K562 (cell line): ENCODE measurements around the gene UHRF1. TPM values are rescaled to one million over a fixed set of nuclear protein-coding genes. Genes with fewer than 3 reads are reported as not detected.

Source experiments
- CEBPG ChIP-seq, 3 experiments: fragments of 200-800 bp in 1 of 3; sonication (Bioruptor generic) in 1 of 3; sonication (generic) in 1 of 3; formaldehyde crosslinking in 1 of 3; IDR thresholded peaks in 2 of 3; conservative IDR thresholded peaks in 1 of 3; 2 replicates each; pipeline versions ENCODE4 v1.6.1 to v1.8.0; 2016 to 2022; ENCODE audit warnings: missing compliant biosample characterization in 2 of 3, missing genetic modification characterization in 2 of 3, mild to moderate bottlenecking in 1 of 3, missing genetic modification reagents in 1 of 3
- DACH1 ChIP-seq: fragments of 450-650 bp; IDR thresholded peaks from 2 replicates; pipeline ENCODE4 v1.6.1; 2018; ENCODE audit not compliant: partially characterized antibody
- DNMT1 ChIP-seq: fragments of 450-650 bp; IDR thresholded peaks from 2 replicates; pipeline ENCODE4 v1.6.1; 2016; ENCODE audit warnings: antibody characterized with exemption, mild to moderate bottlenecking
- DPF2 ChIP-seq: fragments of 450-650 bp; IDR thresholded peaks from 2 replicates; pipeline ENCODE4 v1.6.1; 2016
- EGR1 ChIP-seq: fragments of 450-650 bp; conservative IDR thresholded peaks from 2 replicates; pipeline ENCODE4 v1.6.1; 2017; ENCODE audit warnings: mild to moderate bottlenecking
- FOS ChIP-seq: IDR thresholded peaks from 3 replicates; pipeline ENCODE4 v1.6.1; 2011; ENCODE audit not compliant: insufficient read length; ENCODE audit errors: extremely low read depth
- FOXK2 ChIP-seq, 2 experiments: fragments of 450-650 bp; IDR thresholded peaks in 1 of 2; conservative IDR thresholded peaks in 1 of 2; 2 replicates each; pipeline ENCODE4 v1.6.1; 2016; ENCODE audit warnings: low read depth in 2 of 2, mild to moderate bottlenecking in 1 of 2
- HNRNPH1 ChIP-seq: fragments of 200-400 bp; formaldehyde crosslinking; optimal IDR thresholded peaks from 2 replicates; pipeline ENCODE3; 2017; ENCODE audit warnings: low read depth, mild to moderate bottlenecking, low read length, moderate library complexity
- JUN ChIP-seq, 2 experiments: sonication (generic) in 1 of 2; formaldehyde crosslinking in 1 of 2; IDR thresholded peaks; 2 replicates each; pipeline versions ENCODE4 v1.6.1 to v1.8.0; 2012 to 2022; ENCODE audit warnings: borderline replicate concordance in 2 of 2, mild to moderate bottlenecking in 2 of 2, improper control_type of control experiment in 1 of 2, low read depth in 1 of 2, low read length in 1 of 2, missing genetic modification reagents in 1 of 2
- KDM1A ChIP-seq, 2 experiments: fragments of 450-650 bp; IDR thresholded peaks; 2 replicates each; pipeline ENCODE4 v1.6.1; 2016; ENCODE audit warnings: mild to moderate bottlenecking in 2 of 2
- SMARCA4 ChIP-seq: fragments of 450-650 bp; IDR thresholded peaks from 2 replicates; pipeline ENCODE4 v1.6.1; 2016
- ZBTB7A ChIP-seq: IDR thresholded peaks from 2 replicates; pipeline ENCODE4 v1.6.1; 2011; ENCODE audit warnings: low read depth, mild to moderate bottlenecking, low read length, moderate library complexity, borderline replicate concordance; ENCODE audit not compliant: control insufficient read depth
- polyA plus RNA-seq, 8 experiments: library from polyadenylated mRNA; depleted of rRNA in 4 of 8; stranded (reverse) in 5 of 8; unstranded in 3 of 8; fragments of >200 nt; fragmentation: Nextera tagmentation in 2 of 8; fragmentation: Illumina TruSeq in 1 of 8; extraction: Ambion mirVana in 2 of 8; extraction: Trizol in 1 of 8; gene quantifications; 2 replicates each; pipeline versions ENCODE4 v1.2.1 to v1.2.3, GENCODE V29; 2011 to 2014; ENCODE audit warnings: inconsistent platforms in 1 of 8, missing spikeins in 1 of 8
- total RNA-seq, 7 experiments: library from RNA; depleted of rRNA in 6 of 7; stranded (reverse); fragments of >200 nt in 6 of 7; fragmentation: Illumina TruSeq in 2 of 7; extraction: Trizol in 2 of 7; gene quantifications; 2 replicates each; pipeline versions ENCODE4 v1.2.1 to v1.2.3, GENCODE V29; 2011 to 2021; ENCODE audit warnings: low replicate concordance in 1 of 7
- TF ChIP-seq, protein P1 (sequence below), 2 experiments: fragments of 450-650 bp in 1 of 2; sonication (generic) in 1 of 2; formaldehyde crosslinking in 1 of 2; IDR thresholded peaks in 1 of 2; conservative IDR thresholded peaks in 1 of 2; 2 replicates each; pipeline versions ENCODE4 v1.6.1 to v1.8.1; 2016 to 2023; ENCODE audit warnings: mild to moderate bottlenecking in 2 of 2, moderate library complexity in 2 of 2, inconsistent platforms in 1 of 2, missing genetic modification reagents in 1 of 2
- TF ChIP-seq, protein P2 (sequence below): sonication (generic); formaldehyde crosslinking; IDR thresholded peaks from 2 replicates; pipeline ENCODE4 v1.8.0; 2022; ENCODE audit warnings: mild to moderate bottlenecking, missing genetic modification reagents
- TF ChIP-seq, protein P3 (sequence below): sonication (generic); formaldehyde crosslinking; IDR thresholded peaks from 2 replicates; pipeline ENCODE4 v1.8.0; 2022; ENCODE audit warnings: missing genetic modification reagents, mild to moderate bottlenecking, moderate library complexity, borderline replicate concordance

The UHRF1 gene
- total and polyA plus RNA-seq, 9 of the 15 experiments (the other 6 are each of a cell fraction or from before 2014, with no cell fraction given): 6.0 to 101 (median 30.9) TPM

DNA sequence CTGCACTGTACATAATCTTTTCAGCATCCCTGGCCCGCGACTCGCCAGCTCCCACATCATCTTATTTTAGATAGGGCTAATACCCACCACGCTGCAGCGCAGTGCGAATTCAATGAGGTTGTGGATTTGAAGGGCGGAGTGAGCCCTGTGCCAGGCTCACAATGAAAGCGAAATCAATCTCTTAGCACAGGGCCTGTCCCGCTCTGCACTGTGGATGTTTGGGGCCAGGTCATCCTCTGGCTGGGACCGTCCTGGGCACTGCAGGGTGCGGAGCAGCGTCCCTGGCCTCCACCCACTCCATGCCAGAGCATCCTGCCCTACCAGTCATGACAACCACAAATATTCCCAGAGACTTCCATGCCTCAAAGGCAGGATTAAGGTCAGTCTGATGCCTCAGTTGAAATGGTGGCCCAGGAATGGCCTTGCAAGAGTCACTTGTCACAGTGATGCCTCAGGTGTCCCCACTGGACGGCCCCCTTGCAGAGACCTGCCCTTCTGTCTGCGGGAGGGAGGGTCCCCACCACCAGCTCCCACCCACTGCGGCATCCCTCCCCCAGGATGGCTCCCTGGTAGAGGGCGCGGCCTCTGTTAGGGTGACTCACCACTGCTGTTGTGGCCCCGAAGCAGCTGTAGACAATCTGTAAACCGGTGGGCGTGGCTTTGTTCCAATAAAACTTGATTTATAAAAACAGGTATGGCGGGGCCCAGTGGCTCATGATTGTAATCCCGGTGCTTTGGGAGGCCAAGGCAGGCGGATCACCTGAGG, 5.6 kb downstream of the UHRF1 start (continued):
- TF ChIP-seq SMARCA4 (peak; percentile 33; the same call in 1 of the 2 replicates), DNMT1 (no peak), DACH1 (peak; percentile 36), FOXK2 (conservative IDR thresholded peaks at IDR 0.05 in 1 of 2, IDR thresholded peaks at IDR 0.05 in 1 of 2; ENCODE audit: low read depth in 2 of 2) (0 out of 4 replicates have a peak, but pooled peaks of 1 of the 2 experiments have one; percentile 34), JUN (IDR thresholded peaks at IDR 0.05; ENCODE audit: borderline replicate concordance, low read depth, low read length) (0 out of 2 replicates have a peak, but pooled peaks have one; percentile 55), JUN (CRISPR knock-in tag; IDR thresholded peaks at IDR 0.05; ENCODE audit: borderline replicate concordance) (no peak), ZBTB7A (peak; percentile 86; the same call in 1 of the 2 replicates), CEBPG (CRISPR knock-in tag; IDR thresholded peaks at IDR 0.05) (no peak), CEBPG (tag; conservative IDR thresholded peaks at IDR 0.05 in 1 of 2, IDR thresholded peaks at IDR 0.05 in 1 of 2) (no peak), HNRNPH1 (no peak), DPF2 (peak; percentile 50; the same call in 1 of the 2 replicates), FOS (peak; percentile 32), EGR1 (peak; percentile 28), KDM1A (IDR thresholded peaks at IDR 0.05) (peak in 1 of 2 experiments; percentile 43; a peak in 2 of 4 replicates)
- TF ChIP-seq, protein P1, sequence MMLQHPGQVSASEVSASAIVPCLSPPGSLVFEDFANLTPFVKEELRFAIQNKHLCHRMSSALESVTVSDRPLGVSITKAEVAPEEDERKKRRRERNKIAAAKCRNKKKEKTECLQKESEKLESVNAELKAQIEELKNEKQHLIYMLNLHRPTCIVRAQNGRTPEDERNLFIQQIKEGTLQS (IDR thresholded peaks at IDR 0.05): peak; percentile 92
- TF ChIP-seq, protein P1 (CRISPR knock-in tag; conservative IDR thresholded peaks at IDR 0.05): peak; percentile 70; the same call in 1 of the 2 replicates
- TF ChIP-seq, protein P2, sequence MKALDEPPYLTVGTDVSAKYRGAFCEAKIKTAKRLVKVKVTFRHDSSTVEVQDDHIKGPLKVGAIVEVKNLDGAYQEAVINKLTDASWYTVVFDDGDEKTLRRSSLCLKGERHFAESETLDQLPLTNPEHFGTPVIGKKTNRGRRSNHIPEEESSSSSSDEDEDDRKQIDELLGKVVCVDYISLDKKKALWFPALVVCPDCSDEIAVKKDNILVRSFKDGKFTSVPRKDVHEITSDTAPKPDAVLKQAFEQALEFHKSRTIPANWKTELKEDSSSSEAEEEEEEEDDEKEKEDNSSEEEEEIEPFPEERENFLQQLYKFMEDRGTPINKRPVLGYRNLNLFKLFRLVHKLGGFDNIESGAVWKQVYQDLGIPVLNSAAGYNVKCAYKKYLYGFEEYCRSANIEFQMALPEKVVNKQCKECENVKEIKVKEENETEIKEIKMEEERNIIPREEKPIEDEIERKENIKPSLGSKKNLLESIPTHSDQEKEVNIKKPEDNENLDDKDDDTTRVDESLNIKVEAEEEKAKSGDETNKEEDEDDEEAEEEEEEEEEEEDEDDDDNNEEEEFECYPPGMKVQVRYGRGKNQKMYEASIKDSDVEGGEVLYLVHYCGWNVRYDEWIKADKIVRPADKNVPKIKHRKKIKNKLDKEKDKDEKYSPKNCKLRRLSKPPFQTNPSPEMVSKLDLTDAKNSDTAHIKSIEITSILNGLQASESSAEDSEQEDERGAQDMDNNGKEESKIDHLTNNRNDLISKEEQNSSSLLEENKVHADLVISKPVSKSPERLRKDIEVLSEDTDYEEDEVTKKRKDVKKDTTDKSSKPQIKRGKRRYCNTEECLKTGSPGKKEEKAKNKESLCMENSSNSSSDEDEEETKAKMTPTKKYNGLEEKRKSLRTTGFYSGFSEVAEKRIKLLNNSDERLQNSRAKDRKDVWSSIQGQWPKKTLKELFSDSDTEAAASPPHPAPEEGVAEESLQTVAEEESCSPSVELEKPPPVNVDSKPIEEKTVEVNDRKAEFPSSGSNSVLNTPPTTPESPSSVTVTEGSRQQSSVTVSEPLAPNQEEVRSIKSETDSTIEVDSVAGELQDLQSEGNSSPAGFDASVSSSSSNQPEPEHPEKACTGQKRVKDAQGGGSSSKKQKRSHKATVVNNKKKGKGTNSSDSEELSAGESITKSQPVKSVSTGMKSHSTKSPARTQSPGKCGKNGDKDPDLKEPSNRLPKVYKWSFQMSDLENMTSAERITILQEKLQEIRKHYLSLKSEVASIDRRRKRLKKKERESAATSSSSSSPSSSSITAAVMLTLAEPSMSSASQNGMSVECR (CRISPR knock-in tag): 0 out of 2 replicates have a peak, but pooled peaks have one; percentile 44
- TF ChIP-seq, protein P3, sequence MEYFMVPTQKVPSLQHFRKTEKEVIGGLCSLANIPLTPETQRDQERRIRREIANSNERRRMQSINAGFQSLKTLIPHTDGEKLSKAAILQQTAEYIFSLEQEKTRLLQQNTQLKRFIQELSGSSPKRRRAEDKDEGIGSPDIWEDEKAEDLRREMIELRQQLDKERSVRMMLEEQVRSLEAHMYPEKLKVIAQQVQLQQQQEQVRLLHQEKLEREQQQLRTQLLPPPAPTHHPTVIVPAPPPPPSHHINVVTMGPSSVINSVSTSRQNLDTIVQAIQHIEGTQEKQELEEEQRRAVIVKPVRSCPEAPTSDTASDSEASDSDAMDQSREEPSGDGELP (CRISPR knock-in tag): peak; percentile 96
